ENCODE data around the gene CYP4Z1. TPM values are rescaled to one million over a fixed set of nuclear protein-coding genes. Genes with fewer than 3 reads are reported as not detected.
"Not testable (repeated sequence)": the region's sequence is repeated elsewhere in the genome, so short reads cannot be mapped to it uniquely, and the experiment has no call there.

Gene CYP4Z1
- polyA plus RNA-seq, 3 donors: not detected

DNA sequence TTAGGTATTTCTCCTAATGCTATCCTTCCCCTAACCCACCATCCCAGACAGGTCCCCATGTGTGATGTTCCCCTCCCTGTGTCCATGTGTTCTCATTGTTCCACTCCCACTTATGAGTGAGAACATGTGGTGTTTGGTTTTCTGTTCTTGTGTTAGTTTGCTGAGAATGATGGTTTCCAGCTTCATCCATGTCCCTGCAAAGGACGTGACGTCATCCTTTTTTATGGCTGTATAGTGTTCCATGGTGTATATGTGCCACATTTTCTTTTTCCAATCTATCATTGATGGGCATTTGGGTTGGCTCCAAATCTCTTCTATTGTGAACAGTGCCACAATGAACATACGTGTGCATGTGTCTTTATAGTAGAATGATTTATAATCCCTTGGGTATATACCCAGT lies 65.6 kb downstream of the CYP4Z1 start:
- H3K79me2 ChIP-seq (ENCODE audit: insufficient read depth, low read length); H3K9ac ChIP-seq (ENCODE audit: insufficient read depth, low read length, poor library complexity, severe bottlenecking); H3K4me3 Mint-ChIP-seq; H3K4me3 ChIP-seq (replicated peaks in 1 of 3; ENCODE audit: low read depth in 2 of 3, low read length in 3 of 3); DNase-seq; intact Hi-C loops (cut with micrococcal nuclease); H3K27ac ChIP-seq (ENCODE audit: low read depth in 1 of 2, low read length in 2 of 2); H2AFZ ChIP-seq (ENCODE audit: insufficient read depth, low read depth, low read length, poor library complexity, severe bottlenecking); H3K9me3 ChIP-seq (replicated peaks in 1 of 2; ENCODE audit: control insufficient read depth in 1 of 2, insufficient read depth in 1 of 2, low read length in 2 of 2); H3K27me3 ChIP-seq (ENCODE audit: control insufficient read depth in 2 of 2, insufficient read depth in 2 of 2, low read length in 2 of 2); H3K9me3 Mint-ChIP-seq; H3K27ac Mint-ChIP-seq; H3K4me1 Mint-ChIP-seq; H3K36me3 ChIP-seq (replicated peaks in 1 of 2; ENCODE audit: control insufficient read depth in 1 of 2, insufficient read depth in 2 of 2, low read length in 2 of 2); H3K4me2 ChIP-seq (replicated peaks; ENCODE audit: extremely low read depth, low read length, poor library complexity, severe bottlenecking); H3K36me3 Mint-ChIP-seq; H3K27me3 Mint-ChIP-seq (ENCODE audit: low read depth in 3 of 3); H3K4me1 ChIP-seq (ENCODE audit: control insufficient read depth in 1 of 2, insufficient read depth in 2 of 2, low read length in 2 of 2); H4K20me1 ChIP-seq (ENCODE audit: insufficient read depth, low read length): not testable (repeated sequence)
- no CpG with 5 or more reads among the region's 3 CpGs for WGBS (ENCODE audit: insufficient coverage)

DNA sequence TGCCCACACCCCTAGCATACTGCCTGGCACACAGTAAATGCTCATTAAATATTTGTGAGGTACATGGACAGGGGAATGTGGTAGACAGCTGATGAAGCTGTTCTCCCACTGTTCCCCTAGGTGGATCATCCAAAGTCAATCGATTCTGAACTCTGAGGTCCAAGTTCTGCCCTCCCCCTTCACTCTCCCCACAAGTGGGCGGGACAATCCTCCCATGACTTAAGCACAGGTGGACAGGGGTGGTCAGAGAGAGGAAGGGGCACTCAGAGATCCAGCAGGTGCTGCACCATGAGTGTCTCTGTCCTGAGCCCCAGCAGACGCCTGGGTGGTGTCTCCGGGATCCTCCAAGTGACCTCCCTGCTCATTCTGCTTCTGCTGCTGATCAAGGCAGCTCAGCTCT lies 70.2 kb downstream of the CYP4Z1 start, which contains the start of gene CYP4A22:
TSS of gene CYP4A22 (plus strand) at position 244 of the 400 bp plus-strand sequence. CDS start at position 289, 45 bp downstream.
- DNase-seq: no peak
- Histone ChIP-seq H3K4me3 (replicated peaks in 1 of 3; ENCODE audit: low read depth in 2 of 3, low read length in 3 of 3) (no peak within 1 kb of the TSS), H3K4me1 (ENCODE audit: control insufficient read depth in 1 of 2, insufficient read depth in 2 of 2, low read length in 2 of 2) (no peaks in the 10 kb centered on the region), H4K20me1 (ENCODE audit: insufficient read depth, low read length) (no peaks in the 10 kb centered on the region), H3K27me3 (ENCODE audit: control insufficient read depth in 2 of 2, insufficient read depth in 2 of 2, low read length in 2 of 2) (no peaks in the 10 kb centered on the region), H3K9me3 (replicated peaks in 1 of 2; ENCODE audit: control insufficient read depth in 1 of 2, insufficient read depth in 1 of 2, low read length in 2 of 2) (no peaks in the 10 kb centered on the region), H3K27ac (ENCODE audit: low read depth in 1 of 2, low read length in 2 of 2) (no peak within 1 kb of the TSS), H3K36me3 (replicated peaks in 1 of 2; ENCODE audit: control insufficient read depth in 1 of 2, insufficient read depth in 2 of 2, low read length in 2 of 2) (no peaks in the 10 kb centered on the region), H3K9ac (ENCODE audit: insufficient read depth, low read length, poor library complexity, severe bottlenecking) (no peak within 1 kb of the TSS), H3K79me2 (ENCODE audit: insufficient read depth, low read length) (no peaks in the 10 kb centered on the region), H3K4me2 (replicated peaks; ENCODE audit: extremely low read depth, low read length, poor library complexity, severe bottlenecking) (no peak within 1 kb of the TSS), H2AFZ (ENCODE audit: insufficient read depth, low read depth, low read length, poor library complexity, severe bottlenecking) (no peak within 1 kb of the TSS)
- intact Hi-C loops (cut with micrococcal nuclease): no loop called here
- H3K9me3 Mint-ChIP-seq: peaks cover 0 to 3% (median 2%) of the 10 kb centered on the region in 7 donors
- 60% methylated on average over 1 of the region's 4 CpGs for WGBS (ENCODE audit: insufficient coverage)
- H3K27me3 Mint-ChIP-seq (ENCODE audit: low read depth in 3 of 3): peaks cover 0 to 5% (median 0%) of the 10 kb centered on the region in 3 donors
- H3K4me1 Mint-ChIP-seq: no peaks in the 10 kb centered on the region
- H3K27ac Mint-ChIP-seq: no peak within 1 kb of the TSS
- H3K36me3 Mint-ChIP-seq: no peaks in the 10 kb centered on the region
- no peak within 1 kb of the TSS for H3K4me3 Mint-ChIP-seq
- TF ChIP-seq, protein P1, sequence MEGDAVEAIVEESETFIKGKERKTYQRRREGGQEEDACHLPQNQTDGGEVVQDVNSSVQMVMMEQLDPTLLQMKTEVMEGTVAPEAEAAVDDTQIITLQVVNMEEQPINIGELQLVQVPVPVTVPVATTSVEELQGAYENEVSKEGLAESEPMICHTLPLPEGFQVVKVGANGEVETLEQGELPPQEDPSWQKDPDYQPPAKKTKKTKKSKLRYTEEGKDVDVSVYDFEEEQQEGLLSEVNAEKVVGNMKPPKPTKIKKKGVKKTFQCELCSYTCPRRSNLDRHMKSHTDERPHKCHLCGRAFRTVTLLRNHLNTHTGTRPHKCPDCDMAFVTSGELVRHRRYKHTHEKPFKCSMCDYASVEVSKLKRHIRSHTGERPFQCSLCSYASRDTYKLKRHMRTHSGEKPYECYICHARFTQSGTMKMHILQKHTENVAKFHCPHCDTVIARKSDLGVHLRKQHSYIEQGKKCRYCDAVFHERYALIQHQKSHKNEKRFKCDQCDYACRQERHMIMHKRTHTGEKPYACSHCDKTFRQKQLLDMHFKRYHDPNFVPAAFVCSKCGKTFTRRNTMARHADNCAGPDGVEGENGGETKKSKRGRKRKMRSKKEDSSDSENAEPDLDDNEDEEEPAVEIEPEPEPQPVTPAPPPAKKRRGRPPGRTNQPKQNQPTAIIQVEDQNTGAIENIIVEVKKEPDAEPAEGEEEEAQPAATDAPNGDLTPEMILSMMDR (IDR thresholded peaks at IDR 0.05): no peak

All from CD14-positive monocyte (primary cell).